ACC112 (cell line): Measurements from ENCODE around the gene WNK2.

Experiments used
- H2AFZ ChIP-seq: fragments of 200-600 bp; sonication (generic); one replicate; pipeline ENCODE4 v1.6.0; 2017; ENCODE audit warnings: antibody characterized with exemption, low read length; ENCODE audit not compliant: unreplicated experiment
- H3K27ac ChIP-seq: fragments of 200-600 bp; sonication (generic); 2 replicates; pipeline ENCODE4 v1.5.1; 2014; ENCODE audit warnings: low read depth, mild to moderate bottlenecking, antibody characterized with exemption, low read length, moderate library complexity
- H3K27me3 ChIP-seq: fragments of 200-600 bp; sonication (generic); 2 replicates; pipeline ENCODE4 v1.6.1; 2014; ENCODE audit warnings: mild to moderate bottlenecking, antibody characterized with exemption, low read length, moderate library complexity, mixed read lengths; ENCODE audit not compliant: insufficient read depth
- H3K36me3 ChIP-seq: fragments of 200-600 bp; sonication (generic); 2 replicates; pipeline ENCODE4 v1.6.1; 2016; ENCODE audit warnings: mild to moderate bottlenecking, antibody characterized with exemption, low read length, moderate library complexity, mixed read lengths; ENCODE audit not compliant: insufficient read depth
- H3K4me1 ChIP-seq: fragments of 200-600 bp; sonication (generic); one replicate; pipeline ENCODE4 v1.6.1; 2016; ENCODE audit warnings: low read length, mixed read lengths; ENCODE audit not compliant: insufficient read depth, unreplicated experiment, control insufficient read depth
- H3K4me3 ChIP-seq: fragments of 200-600 bp; sonication (generic); 2 replicates; pipeline ENCODE4 v1.5.1; 2014; ENCODE audit warnings: mild to moderate bottlenecking, low read depth, low read length
- H3K79me2 ChIP-seq: fragments of 200-600 bp; sonication (generic); one replicate; pipeline ENCODE4 v1.6.0; 2016; ENCODE audit warnings: low read length; ENCODE audit not compliant: control insufficient read depth, unreplicated experiment, insufficient read depth

Gene WNK2

DNA sequence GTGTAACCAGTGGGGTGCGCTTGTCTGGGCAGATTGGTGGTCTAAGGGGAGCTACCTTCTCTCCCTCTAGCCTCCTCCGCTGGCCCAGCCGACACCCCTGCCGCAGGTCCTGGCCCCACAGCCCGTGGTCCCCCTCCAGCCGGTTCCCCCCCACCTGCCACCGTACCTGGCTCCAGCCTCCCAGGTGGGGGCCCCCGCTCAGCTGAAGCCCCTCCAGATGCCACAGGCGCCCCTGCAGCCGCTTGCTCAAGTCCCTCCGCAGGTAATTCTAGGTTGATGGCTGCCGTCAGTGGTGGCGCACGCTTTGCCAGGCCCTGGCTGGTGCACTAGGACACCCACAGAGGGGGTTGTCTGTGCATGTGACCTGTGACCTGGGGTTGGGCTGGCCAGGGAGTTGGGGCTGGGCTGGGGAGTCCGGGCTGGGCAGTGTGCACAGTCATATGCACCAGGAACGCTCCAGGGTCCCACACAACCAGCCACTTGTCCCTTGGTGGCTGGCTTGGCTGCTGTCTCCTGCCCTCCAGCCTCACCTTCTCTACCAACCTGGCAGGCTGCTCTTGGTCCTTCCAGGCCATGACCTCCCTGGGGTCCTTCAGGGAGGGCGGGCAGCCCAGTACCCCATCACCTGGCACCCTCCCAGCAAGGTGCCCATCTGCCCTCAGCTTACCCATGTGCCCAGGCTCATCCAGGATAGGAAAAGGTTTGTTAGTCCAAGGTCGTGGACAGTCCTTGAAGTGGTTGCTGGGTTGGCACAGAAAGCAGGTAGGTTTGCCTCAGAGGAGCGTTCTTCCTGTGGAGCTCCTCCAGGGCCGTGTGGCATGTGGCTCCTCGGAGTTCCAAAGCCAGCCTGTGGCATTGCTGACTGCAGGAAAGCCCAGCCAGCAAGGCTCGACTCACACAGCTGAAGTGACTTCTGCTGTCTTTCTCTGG is 73.2 kb downstream of the WNK2 start:
- no peaks in the 10 kb centered on the region for H3K27me3 ChIP-seq
- no peak overlapping the region for H3K27ac ChIP-seq
- H3K36me3 ChIP-seq = no peaks in the 10 kb centered on the region
- no peak overlapping the region for H3K4me3 ChIP-seq
- no peaks in the 10 kb centered on the region for H3K4me1 ChIP-seq
- no peaks in the 10 kb centered on the region for H3K79me2 ChIP-seq
- no peak overlapping the region for H2AFZ ChIP-seq

GRCh38 chr9:93257808-93258331 is 73.9 kb downstream of the WNK2 start:
- H3K79me2 ChIP-seq = no peaks in the 10 kb centered on the region
- no peaks in the 10 kb centered on the region for H3K4me1 ChIP-seq
- H3K36me3 ChIP-seq = no peaks in the 10 kb centered on the region
- no peaks in the 10 kb centered on the region for H3K27me3 ChIP-seq
- H2AFZ ChIP-seq = no peak overlapping the region
- H3K27ac ChIP-seq = no peak overlapping the region
- no peak overlapping the region for H3K4me3 ChIP-seq

- no peak overlapping the region for H2AFZ ChIP-seq
- no peaks in the 10 kb centered on the region for H3K36me3 ChIP-seq
- no peak overlapping the region for H3K4me3 ChIP-seq
- H3K4me1 ChIP-seq = no peaks in the 10 kb centered on the region
- H3K79me2 ChIP-seq = no peaks in the 10 kb centered on the region
- H3K27me3 ChIP-seq = no peaks in the 10 kb centered on the region
- H3K27ac ChIP-seq = no peak overlapping the region
Observed at GRCh38 chr9:93258419-93258817, 74.5 kb downstream of the WNK2 start.

- Histone ChIP-seq H3K4me1 (no peaks in the 10 kb centered on the region), H3K4me3 (no peak overlapping the region), H3K27ac (no peak overlapping the region), H3K27me3 (no peaks in the 10 kb centered on the region), H3K79me2 (no peaks in the 10 kb centered on the region), H3K36me3 (no peaks in the 10 kb centered on the region), H2AFZ (no peak overlapping the region)
Observed at GRCh38 chr9:93258818-93259489, 75.0 kb downstream of the WNK2 start.

- Histone ChIP-seq H3K4me3 (no peak overlapping the region), H3K27ac (no peak overlapping the region), H3K4me1 (no peaks in the 10 kb centered on the region), H3K79me2 (no peaks in the 10 kb centered on the region), H2AFZ (no peak overlapping the region), H3K27me3 (no peaks in the 10 kb centered on the region), H3K36me3 (no peaks in the 10 kb centered on the region)
Observed at GRCh38 chr9:93259490-93260262, 75.7 kb downstream of the WNK2 start.

- H3K4me3 ChIP-seq = no peak overlapping the region
- H3K4me1 ChIP-seq = no peaks in the 10 kb centered on the region
- no peaks in the 10 kb centered on the region for H3K27me3 ChIP-seq
- no peak overlapping the region for H3K27ac ChIP-seq
- no peaks in the 10 kb centered on the region for H3K79me2 ChIP-seq
- H3K36me3 ChIP-seq = no peaks in the 10 kb centered on the region
- H2AFZ ChIP-seq = no peak overlapping the region
Observed at GRCh38 chr9:93260263-93261066, 76.5 kb downstream of the WNK2 start.

DNA sequence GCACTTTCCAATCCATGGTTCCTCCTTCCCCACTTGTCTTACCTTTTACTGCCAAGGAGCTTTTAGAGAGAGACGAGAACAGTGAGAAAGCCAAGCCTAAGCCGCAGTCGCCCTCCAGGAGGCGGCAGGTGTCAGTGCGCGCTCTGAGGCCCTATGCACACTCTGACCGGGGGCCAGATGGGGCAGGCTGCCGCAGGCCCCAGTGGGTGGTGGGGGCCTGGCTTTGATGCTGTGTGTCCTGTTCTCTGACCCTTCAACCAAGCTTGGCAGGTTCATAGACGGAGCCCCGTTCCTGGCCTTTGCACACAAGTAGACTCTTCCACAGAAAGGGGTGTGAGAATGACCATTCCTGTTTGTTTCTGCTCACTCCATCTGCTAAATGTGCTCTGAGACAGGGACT is 77.3 kb downstream of the WNK2 start:
- no peaks in the 10 kb centered on the region for H3K27me3 ChIP-seq
- no peaks in the 10 kb centered on the region for H3K4me1 ChIP-seq
- no peak overlapping the region for H2AFZ ChIP-seq
- no peak overlapping the region for H3K4me3 ChIP-seq
- H3K27ac ChIP-seq = no peak overlapping the region
- H3K36me3 ChIP-seq = no peaks in the 10 kb centered on the region
- no peaks in the 10 kb centered on the region for H3K79me2 ChIP-seq

DNA sequence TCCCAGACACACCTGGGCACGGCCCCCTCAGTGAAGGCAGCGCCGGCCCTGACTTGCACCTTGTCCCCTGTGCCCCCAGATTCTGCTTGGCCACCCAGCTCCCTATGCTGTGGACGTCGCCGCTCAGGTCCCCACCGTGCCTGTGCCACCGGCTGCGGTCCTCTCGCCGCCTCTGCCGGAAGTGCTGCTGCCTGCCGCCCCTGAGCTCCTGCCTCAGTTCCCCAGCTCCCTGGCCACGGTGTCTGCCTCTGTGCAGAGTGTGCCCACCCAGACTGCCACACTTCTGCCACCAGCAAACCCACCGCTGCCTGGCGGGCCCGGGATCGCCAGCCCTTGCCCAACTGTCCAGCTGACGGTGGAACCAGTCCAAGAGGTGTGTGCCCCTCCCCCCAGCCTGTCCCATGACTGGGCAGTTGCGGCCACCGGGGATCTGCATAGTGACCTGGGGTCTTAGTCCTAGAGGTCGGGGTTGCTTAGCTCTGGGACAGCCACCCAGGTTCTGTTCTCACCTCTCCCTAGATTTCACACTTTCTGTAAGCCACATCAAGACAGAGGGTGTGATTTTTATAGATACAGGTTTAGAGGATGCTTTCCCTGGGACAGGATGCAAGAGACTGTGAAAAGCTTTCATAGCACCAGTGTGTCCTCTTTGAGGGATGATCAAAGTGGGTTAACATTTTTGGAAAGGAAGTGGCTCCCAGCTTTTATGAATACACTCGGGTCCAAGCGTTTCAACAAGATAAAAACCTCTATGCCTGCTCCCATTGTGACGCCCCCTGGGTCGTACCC is 78.0 kb downstream of the WNK2 start:
- Histone ChIP-seq H3K79me2 (no peaks in the 10 kb centered on the region), H3K36me3 (no peaks in the 10 kb centered on the region), H3K4me3 (no peak overlapping the region), H3K27ac (no peak overlapping the region), H3K27me3 (no peaks in the 10 kb centered on the region), H3K4me1 (no peaks in the 10 kb centered on the region), H2AFZ (no peak overlapping the region)

GRCh38 chr9:93262537-93263310 is 78.8 kb downstream of the WNK2 start:
- Histone ChIP-seq H2AFZ (no peak overlapping the region), H3K4me1 (no peaks in the 10 kb centered on the region), H3K36me3 (no peaks in the 10 kb centered on the region), H3K27me3 (no peaks in the 10 kb centered on the region), H3K27ac (no peak overlapping the region), H3K4me3 (no peak overlapping the region), H3K79me2 (no peaks in the 10 kb centered on the region)
